GM19452 (cell line): ENCODE data around the gene IFNG.

Experiments used
- ATAC-seq: cut with Tn5 transposase; IDR thresholded peaks from one replicate; pipeline ENCODE4 v1.9.1; 2021; ENCODE audit not compliant: unreplicated experiment

IFNG gene

GRCh38 chr12:68118096-68118755 is 41.3 kb downstream of the IFNG start:
- no peak for ATAC-seq

GRCh38 chr12:68117661-68118060 is 41.9 kb downstream of the IFNG start:
- no peak for ATAC-seq

GRCh38 chr12:68115281-68115680 is 44.3 kb downstream of the IFNG start:
- no peak for ATAC-seq

DNA sequence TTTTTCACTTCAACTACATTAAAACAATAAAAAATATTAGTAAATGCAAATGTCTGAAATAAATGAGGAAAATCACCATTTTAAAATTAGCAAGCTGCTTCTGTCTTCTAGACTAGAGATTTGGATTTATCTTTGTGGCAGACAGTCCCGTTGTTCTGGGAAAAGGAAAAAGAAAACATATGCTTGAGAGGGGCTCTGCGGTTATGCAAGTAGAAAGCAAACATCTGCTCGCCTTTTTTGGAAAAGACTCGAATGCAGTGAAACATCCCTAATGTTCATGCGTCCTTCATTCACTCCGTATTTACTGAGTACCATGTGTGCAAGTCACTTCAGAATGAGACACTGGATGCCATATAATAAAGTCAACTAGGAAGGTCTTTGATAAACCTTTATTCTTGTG is 44.9 kb downstream of the IFNG start:
- no peak for ATAC-seq

DNA sequence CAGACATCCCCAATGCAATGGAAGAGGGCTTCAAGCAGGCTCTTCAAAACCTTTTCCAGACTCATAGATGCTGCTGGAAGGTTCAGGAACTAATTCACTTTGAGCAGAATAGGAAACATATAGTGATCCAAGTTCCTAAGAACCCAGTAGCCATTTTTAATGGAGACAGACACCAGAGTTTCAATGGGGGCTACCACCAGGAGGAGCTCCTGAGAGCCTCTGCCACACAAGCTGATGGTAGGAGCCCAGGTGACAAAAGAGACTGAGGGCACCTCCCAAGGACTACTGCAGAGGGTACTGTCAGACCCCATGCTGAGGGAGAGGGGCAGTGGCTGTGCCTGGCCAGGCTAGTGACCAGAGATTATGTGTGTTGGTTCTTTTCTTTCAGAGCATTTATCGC is 45.9 kb downstream of the IFNG start:
- ATAC-seq, result no peak

DNA sequence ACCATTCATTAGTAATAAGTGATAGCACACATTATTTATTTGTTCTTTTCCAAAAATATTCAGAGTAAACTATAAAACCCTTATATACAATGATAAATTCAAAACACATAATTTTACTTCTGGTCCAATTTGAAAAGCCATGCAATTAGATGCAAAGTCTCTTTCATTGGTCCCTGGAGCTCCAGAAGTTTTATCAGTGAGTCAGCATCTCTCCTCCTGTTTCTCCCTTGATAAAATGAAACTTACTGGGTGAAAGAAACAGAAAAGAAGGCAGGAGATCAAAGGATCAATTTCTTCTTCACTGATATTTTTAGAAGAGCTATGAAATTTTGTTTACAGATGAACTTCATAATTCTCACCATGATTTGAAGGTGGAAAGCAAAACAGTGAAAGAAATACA is 47.5 kb downstream of the IFNG start:
- no peak for ATAC-seq

- no peak for ATAC-seq
These were observed 49.9 kb downstream of the IFNG start for GRCh38 chr12:68109444-68110217.

- ATAC-seq, result no peak
These were observed 50.5 kb downstream of the IFNG start for GRCh38 chr12:68109001-68109400.

DNA sequence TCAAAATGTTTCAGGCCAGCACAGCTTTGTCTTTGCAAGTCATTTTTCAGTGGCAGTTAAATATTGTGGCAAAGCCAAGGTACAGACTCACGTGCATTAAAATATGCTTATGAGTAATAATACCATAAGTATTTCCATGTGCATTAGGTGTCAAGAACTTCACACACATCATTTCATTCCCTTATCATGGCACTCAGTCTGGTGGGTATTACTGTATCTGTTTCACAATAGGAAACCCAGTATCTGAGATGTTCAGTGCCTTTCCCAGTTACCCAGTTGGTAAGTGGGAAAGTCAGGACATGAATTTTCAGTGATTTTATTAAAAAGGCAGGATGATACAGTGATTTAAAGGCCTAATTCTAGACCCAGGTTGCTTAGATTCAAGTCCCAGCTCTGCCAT is 52.9 kb downstream of the IFNG start:
- ATAC-seq, result no peak

DNA sequence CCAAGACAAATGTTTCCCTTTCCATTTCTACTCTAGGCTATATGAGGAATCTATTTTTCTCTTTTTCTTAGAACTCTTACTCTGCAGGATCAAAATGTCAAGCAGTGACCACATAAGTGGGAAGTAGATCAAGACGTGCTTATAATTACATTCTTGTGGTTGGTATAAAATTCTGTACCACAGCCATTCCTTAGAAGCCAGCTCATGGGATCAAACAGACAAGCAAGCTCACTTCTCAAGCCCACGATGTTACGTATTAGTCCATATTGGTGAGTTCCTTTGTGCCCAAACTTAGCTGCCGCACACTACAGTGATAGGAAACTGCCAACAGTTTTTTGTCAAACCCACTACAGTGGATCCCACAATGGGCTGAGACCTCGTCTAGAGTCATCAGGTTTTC is 53.4 kb downstream of the IFNG start:
- ATAC-seq, result no peak
